GM23338 (cell line): ENCODE data around the gene RBM23.

Source experiments
- POLR2AphosphoS5 ChIP-seq: IDR thresholded peaks from 2 replicates; pipeline ENCODE4 v1.6.1; 2016; ENCODE audit warnings: antibody characterized with exemption, low read depth
- TF ChIP-seq, protein P1 (sequence below), 2 experiments: fragments of 200-600 bp in 1 of 2; sonication (generic) in 1 of 2; conservative IDR thresholded peaks; 2 replicates each; pipeline versions ENCODE4 v1.5.1 to v1.6.1; 2016 to 2017; ENCODE audit warnings: antibody characterized with exemption in 2 of 2, low read depth in 2 of 2, mild to moderate bottlenecking in 2 of 2, moderate library complexity in 1 of 2

DNA sequence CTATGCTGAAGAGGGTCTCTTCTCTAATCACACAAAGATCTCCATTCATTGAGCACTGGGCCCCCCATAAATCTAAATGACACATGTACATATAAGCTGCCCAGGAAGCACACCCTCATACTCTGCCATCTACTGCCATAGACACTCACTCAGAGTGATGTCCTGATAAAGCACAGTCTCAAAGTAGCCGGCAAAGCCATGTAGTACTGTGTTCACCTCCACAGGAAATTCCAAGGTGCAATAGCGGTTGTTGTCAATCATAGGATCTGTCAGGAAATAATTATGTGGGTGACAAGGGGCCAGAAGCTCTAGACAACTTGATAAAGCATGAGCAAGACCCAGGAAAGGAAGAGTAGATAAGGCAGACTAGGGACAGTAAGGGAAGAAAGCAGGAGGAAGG is 3.3 kb upstream of the RBM23 start:
- no peak for TF ChIP-seq POLR2AphosphoS5
- TF ChIP-seq, protein P1, sequence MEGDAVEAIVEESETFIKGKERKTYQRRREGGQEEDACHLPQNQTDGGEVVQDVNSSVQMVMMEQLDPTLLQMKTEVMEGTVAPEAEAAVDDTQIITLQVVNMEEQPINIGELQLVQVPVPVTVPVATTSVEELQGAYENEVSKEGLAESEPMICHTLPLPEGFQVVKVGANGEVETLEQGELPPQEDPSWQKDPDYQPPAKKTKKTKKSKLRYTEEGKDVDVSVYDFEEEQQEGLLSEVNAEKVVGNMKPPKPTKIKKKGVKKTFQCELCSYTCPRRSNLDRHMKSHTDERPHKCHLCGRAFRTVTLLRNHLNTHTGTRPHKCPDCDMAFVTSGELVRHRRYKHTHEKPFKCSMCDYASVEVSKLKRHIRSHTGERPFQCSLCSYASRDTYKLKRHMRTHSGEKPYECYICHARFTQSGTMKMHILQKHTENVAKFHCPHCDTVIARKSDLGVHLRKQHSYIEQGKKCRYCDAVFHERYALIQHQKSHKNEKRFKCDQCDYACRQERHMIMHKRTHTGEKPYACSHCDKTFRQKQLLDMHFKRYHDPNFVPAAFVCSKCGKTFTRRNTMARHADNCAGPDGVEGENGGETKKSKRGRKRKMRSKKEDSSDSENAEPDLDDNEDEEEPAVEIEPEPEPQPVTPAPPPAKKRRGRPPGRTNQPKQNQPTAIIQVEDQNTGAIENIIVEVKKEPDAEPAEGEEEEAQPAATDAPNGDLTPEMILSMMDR (conservative IDR thresholded peaks at IDR 0.05; ENCODE audit: low read depth in 2 of 2), result no peak
